Articular chondrocyte of knee joint (primary cell): Measurements from ENCODE around the gene NPW. TPM values are rescaled to one million over a fixed set of nuclear protein-coding genes. Genes with fewer than 3 reads are reported as not detected.

Experiments
- small RNA-seq: library from RNA; depleted of rRNA; stranded (forward); fragments of <200 nt; gene quantifications from one replicate; pipeline ENCODE3, GENCODE V24; 2012
- total RNA-seq: library from RNA; depleted of rRNA; stranded (reverse); fragments of >200 nt; gene quantifications from 2 replicates; pipeline ENCODE4 v1.2.3, GENCODE V29; 2012

The NPW gene
- total RNA-seq = 0.39 and 0.65 TPM in 2 replicates

DNA sequence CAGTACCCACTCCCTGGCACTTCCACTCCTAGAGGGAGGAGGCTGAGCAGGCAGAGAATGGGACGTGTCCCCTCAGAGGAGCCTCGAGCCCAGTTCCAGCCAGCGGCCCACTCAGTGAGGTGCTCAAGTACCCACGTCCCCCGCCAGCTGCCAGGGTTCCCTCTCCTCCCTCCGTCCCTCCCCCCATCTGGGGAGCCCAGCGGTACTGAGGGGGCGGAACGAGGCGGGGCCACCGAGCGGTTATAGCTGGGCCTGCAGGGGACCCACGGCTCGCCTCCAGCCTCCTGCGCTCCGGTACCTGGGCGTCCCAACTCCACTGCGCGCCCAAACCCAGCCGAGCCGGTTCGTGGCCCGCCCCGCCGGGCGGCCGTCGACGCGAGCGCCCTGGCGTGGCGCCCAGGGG, at the start of gene NPW:
TSS of gene NPW (plus strand) at position 268 of the 403 bp plus-strand sequence.

DNA sequence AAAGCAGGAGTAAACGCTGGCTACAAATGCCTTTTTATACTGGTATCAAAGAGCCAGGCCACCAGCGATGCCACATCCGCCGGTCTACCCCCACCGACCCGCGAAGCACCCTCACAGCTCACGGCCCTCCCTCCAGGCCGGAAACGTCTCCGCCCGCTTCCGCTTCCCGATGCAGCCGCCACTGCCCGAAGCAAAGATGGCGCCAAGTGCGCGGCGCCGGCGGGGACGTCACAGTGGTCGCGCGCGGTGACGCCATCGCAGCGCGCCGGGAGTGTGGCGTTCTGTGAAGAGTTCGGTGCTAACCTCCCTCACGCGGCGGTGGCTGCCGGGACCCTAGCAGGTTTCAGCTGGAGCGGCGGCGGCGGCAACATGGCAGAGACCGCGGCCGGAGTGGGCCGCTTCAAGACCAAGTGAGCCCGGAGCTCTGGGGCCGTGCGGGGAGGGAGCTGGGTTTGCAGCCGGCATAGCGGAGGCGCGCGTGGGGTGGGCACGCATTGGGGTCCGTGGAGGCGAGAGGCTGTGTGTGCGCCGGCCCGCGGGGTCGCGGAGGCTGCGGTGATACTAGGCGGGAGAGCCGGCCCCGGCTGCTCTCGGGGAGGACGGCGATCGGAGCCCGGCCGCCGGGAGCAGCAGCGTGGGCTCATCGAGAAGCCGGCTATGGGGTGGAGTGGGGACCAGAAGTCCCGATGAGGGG, 47.6 kb upstream of the NPW start, which contains the start of gene TBL3:
TSS of gene TBL3 (plus strand) at position 258 of the 694 bp plus-strand sequence. CDS start at position 370, 112 bp downstream.

GRCh38 chr16:1981398-1981836, 38.2 kb upstream of the NPW start, which contains the start of gene NOXO1:
Gene NOXO1, minus strand, starts transcription at chr16:1981469. Its CDS starts 290 bp downstream, at chr16:1981179.

DNA sequence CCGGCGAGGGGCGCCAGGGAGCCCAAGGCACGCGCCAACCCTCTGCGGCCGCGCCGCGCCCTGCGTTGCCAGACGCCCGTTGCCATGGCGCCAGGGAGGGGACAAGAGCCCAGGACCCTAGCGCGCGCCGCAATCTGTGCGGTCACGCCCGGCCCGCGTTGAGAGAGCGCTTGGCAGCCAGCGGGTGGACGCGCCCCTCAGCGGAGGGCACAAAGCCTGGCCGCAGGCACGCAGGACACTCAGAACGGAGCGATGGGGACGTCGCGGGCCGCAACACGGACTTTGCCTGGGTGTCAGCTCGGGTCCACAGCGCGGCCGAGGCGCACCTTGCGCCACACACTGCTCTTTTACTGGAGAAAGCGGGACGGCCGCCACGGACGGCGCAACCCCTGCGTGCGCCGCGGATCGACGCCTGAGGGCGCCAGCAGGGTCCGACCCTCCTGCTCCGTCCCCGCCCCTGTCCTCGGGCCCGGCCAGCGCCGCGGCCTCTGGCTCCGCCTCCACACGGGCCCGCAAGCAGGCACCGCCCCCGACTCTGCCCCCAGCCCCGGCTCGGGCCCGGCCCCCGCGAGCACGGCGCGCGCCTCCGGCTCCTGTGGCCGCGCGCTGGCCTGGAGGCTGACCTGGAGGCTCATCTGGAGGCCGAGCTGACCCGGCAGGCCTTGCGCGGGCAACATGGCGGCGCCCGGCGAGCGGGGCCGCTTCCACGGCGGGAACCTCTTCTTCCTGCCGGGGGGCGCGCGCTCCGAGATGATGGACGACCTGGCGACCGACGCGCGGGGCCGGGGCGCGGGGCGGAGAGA, 35.8 kb upstream of the NPW start, which contains the start of gene GFER:
TSS of gene GFER (plus strand) at position 650 of the 803 bp plus-strand sequence. CDS start at position 676, 26 bp downstream.

GRCh38 chr16:1989209-1990100, 30.1 kb upstream of the NPW start, which contains the start of gene SYNGR3:
Gene SYNGR3, plus strand, starts transcription at chr16:1989970. Its CDS starts 133 bp downstream, at chr16:1990103.

DNA sequence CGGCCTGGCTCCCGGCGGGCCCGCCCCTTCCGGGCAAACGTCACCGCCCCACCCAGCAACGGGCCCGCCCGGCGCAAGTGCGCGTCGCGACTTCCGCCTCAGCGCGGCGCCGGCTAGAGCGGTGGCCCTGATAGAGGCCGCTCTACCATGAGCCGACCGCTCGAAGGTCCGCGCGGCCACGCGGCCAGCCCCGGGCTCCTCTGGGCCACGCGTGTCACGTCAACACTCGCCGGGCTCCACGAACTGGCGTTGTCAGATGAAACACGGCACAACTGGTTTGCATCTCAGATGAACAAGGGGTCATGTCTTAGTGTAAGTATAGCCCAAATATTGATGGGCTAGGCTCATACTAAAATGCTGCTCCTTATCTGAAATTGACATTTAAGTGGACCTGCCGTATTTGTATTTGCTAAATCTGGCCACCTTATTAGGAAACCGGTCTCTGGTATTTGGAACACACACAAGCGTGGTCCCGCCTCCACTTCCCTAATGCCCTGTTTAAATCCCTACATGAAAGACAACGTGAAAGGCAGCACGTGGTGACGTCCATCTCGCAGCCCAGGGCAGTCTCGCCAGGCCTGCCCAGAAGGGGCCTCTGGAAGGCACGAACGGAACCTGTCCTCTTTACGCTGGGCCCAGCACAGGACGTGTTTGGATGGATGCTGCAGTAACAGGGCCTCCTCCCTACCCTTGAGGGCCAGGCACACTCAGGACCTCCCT, 9.6 kb upstream of the NPW start, which contains the start of gene ZNF598:
TSS of gene ZNF598 (minus strand) at position 31 of the 720 bp plus-strand sequence.

GRCh38 chr16:2026461-2027023, 7.0 kb downstream of the NPW start, which contains the start of gene NHERF2:
Gene NHERF2, plus strand, starts transcription at chr16:2026902. Its CDS starts 104 bp downstream, at chr16:2027006.

DNA sequence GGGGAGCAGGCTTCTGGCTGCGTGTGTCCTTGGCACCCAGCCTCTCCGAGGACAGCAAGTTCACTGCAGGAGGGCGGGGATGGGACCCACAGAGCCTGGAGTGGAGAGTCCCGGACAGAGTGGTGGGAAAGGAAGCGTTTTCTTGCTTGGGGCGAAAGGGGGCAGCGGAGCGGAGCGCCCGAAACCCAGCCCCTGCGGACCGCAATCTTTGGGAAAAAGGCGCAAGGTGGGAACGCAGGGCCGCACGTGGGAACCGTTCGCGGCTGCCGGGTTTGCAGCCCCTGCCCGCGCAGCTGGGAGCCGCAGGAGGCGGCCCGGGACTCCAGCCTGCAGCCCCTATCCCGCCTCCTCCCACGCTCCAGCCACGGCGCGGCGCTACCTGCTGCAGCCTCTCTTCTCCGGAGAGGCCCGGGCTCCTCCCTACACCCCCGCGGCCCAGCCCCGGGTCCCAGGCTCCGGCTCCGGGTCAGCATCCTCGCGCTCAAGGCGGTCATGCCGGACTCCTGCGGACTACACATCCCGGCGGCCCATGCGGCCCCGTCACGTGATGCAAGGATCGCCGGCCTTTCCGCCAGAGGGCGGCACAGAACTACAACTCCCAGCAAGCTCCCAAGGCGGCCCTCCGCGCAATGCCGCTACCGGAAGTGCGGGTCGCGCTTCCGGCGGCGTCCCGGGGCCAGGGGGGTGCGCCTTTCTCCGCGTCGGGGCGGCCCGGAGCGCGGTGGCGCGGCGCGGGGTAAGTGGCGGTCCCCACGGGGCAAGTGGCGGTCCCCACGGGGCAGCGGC, 27.9 kb downstream of the NPW start, which contains the start of the genes NTHL1 and TSC2:
TSS of gene NTHL1 (minus strand) at position 505 of the 786 bp plus-strand sequence. CDS start at position 494, 11 bp downstream.
TSS of gene TSC2 (plus strand) at position 656 of the 786 bp plus-strand sequence. CDS start 631 bp downstream, outside the sequence.

Small RNA genes within 50 kb of the gene (small RNA-seq; reads per million reads assigned to genes)
- gene AC005363.2 = not detected
- gene RN7SL219P = not detected

Other genes with a start within 250 kb of the NPW start
- gene NME3, start 248.2 kb upstream of the NPW start, total RNA-seq = 21.7 and 29.3 TPM in 2 replicates
- 8.6 and 9.0 TPM in 2 replicates for gene EME2, start 247.0 kb upstream of the NPW start, total RNA-seq
- 36.3 and 42.9 TPM in 2 replicates for gene MRPS34, start 246.7 kb upstream of the NPW start, total RNA-seq
- 17.4 and 18.9 TPM in 2 replicates for gene SPSB3, start 237.2 kb upstream of the NPW start, total RNA-seq
- gene NUBP2, start 236.8 kb upstream of the NPW start, total RNA-seq = 43.9 and 44.4 TPM in 2 replicates
- 0.11 TPM in 1 of 2 replicates, not detected in the other for gene IGFALS, start 226.1 kb upstream of the NPW start, total RNA-seq
- 14.3 and 23.7 TPM in 2 replicates for gene HAGH, start 193.0 kb upstream of the NPW start, total RNA-seq
- gene FAHD1, start 192.6 kb upstream of the NPW start, total RNA-seq = 28.1 and 49.4 TPM in 2 replicates
- 0.32 and 0.39 TPM in 2 replicates for gene MEIOB, start 147.6 kb upstream of the NPW start, total RNA-seq
- not detected in 2 replicates for gene HS3ST6, start 101.4 kb upstream of the NPW start, total RNA-seq
- 13.5 and 17.8 TPM in 2 replicates for gene MSRB1, start 76.6 kb upstream of the NPW start, total RNA-seq
- gene RPL3L, start 65.1 kb upstream of the NPW start, total RNA-seq = not detected in 2 replicates
- gene NDUFB10, start 60.2 kb upstream of the NPW start, total RNA-seq = 97.7 and 108 TPM in 2 replicates
- gene RPS2, start 55.0 kb upstream of the NPW start, total RNA-seq = 1,674 and 2,243 TPM in 2 replicates
- not detected in 2 replicates for gene RNF151, start 52.9 kb upstream of the NPW start, total RNA-seq
- 17.5 and 19.1 TPM in 2 replicates for gene TBL3, start 47.7 kb upstream of the NPW start, total RNA-seq
- not detected in 2 replicates for gene NOXO1, start 38.3 kb upstream of the NPW start, total RNA-seq
- 9.2 and 12.5 TPM in 2 replicates for gene GFER, start 35.6 kb upstream of the NPW start, total RNA-seq
- gene SYNGR3, start 29.8 kb upstream of the NPW start, total RNA-seq = 0.26 and 0.76 TPM in 2 replicates
- 13.7 and 15.0 TPM in 2 replicates for gene ZNF598, start 10.0 kb upstream of the NPW start, total RNA-seq
- 24.3 and 40.4 TPM in 2 replicates for gene NHERF2, start 7.1 kb downstream of the NPW start, total RNA-seq
- 15.5 and 16.2 TPM in 2 replicates for gene NTHL1, start 28.0 kb downstream of the NPW start, total RNA-seq
- gene TSC2, start 28.2 kb downstream of the NPW start, total RNA-seq = 49.2 and 59.6 TPM in 2 replicates
- 95.7 and 99.2 TPM in 2 replicates for gene PKD1, start 116.1 kb downstream of the NPW start, total RNA-seq
- 0.65 and 0.86 TPM in 2 replicates for gene RAB26, start 128.8 kb downstream of the NPW start, total RNA-seq
- 39.1 and 48.7 TPM in 2 replicates for gene TRAF7, start 136.0 kb downstream of the NPW start, total RNA-seq
- gene CASKIN1, start 176.8 kb downstream of the NPW start, total RNA-seq = under 0.01 TPM in 2 replicates
- 28.4 and 34.1 TPM in 2 replicates for gene MLST8, start 185.7 kb downstream of the NPW start, total RNA-seq
- 0.22 and 0.91 TPM in 2 replicates for gene BRICD5, start 191.1 kb downstream of the NPW start, total RNA-seq
- gene PGP, start 195.1 kb downstream of the NPW start, total RNA-seq = 5.7 and 6.1 TPM in 2 replicates
- 16.1 and 18.6 TPM in 2 replicates for gene E4F1, start 203.8 kb downstream of the NPW start, total RNA-seq
- gene DNASE1L2, start 216.7 kb downstream of the NPW start, total RNA-seq = 0.22 and 0.26 TPM in 2 replicates
- 27.0 and 32.5 TPM in 2 replicates for gene ECI1, start 231.8 kb downstream of the NPW start, total RNA-seq
- 69.3 and 85.8 TPM in 2 replicates for gene RNPS1, start 248.3 kb downstream of the NPW start, total RNA-seq